ENCODE data around the gene IFRD2. TPM values are rescaled to one million over a fixed set of nuclear protein-coding genes. Genes with fewer than 3 reads are reported as not detected.
A peak's percentile ranks its signal among the peaks of the same experiment; 100 is the strongest.
"Not testable (repeated sequence)": the region's sequence is repeated elsewhere in the genome, so short reads cannot be mapped to it uniquely, and the experiment has no call there.

The IFRD2 gene
- total RNA-seq, 1 experiment from 2014 or later = 98.8 TPM

- Histone ChIP-seq H3K4me3 (no peak overlapping the region), H3K36me3 (peaks cover 24% of the 10 kb centered on the region), H3K27me3 (no peaks in the 10 kb centered on the region), H3K4me1 (no peaks in the 10 kb centered on the region; the same call in 1 of the 2 replicates), H3K27ac (no peak overlapping the region), H3K9me3 (replicated peaks) (no peaks in the 10 kb centered on the region)
- DNase-seq = no peak
These were observed 3.7 kb downstream of the IFRD2 start for GRCh38 chr3:50288387-50289007.

GRCh38 chr3:50287262-50287661, 5.0 kb downstream of the IFRD2 start:
- Histone ChIP-seq H3K4me1 (no peaks in the 10 kb centered on the region), H3K27me3 (no peaks in the 10 kb centered on the region), H3K9me3 (replicated peaks) (no peaks in the 10 kb centered on the region), H3K27ac (no peak overlapping the region), H3K36me3 (peaks cover 24% of the 10 kb centered on the region), H3K4me3 (no peak overlapping the region)
- DNase-seq = no peak

GRCh38 chr3:50286322-50287227, 5.7 kb downstream of the IFRD2 start:
- H3K36me3 ChIP-seq = peaks cover 24% of the 10 kb centered on the region
- H3K27ac ChIP-seq = no peak overlapping the region
- H3K4me1 ChIP-seq = no peaks in the 10 kb centered on the region
- no peak for DNase-seq
- H3K9me3 ChIP-seq (replicated peaks) = no peaks in the 10 kb centered on the region
- no peaks in the 10 kb centered on the region for H3K27me3 ChIP-seq
- H3K4me3 ChIP-seq = no peak overlapping the region

- H3K4me1 ChIP-seq, H3K4me3 ChIP-seq: not testable (repeated sequence)
These were observed 8.1 kb downstream of the IFRD2 start for GRCh38 chr3:50284121-50284520.

GRCh38 chr3:50279255-50280016, 12.8 kb downstream of the IFRD2 start:
- Histone ChIP-seq H3K27ac (no peak overlapping the region), H3K4me3 (no peak overlapping the region), H3K9me3 (replicated peaks) (no peaks in the 10 kb centered on the region), H3K27me3 (no peaks in the 10 kb centered on the region), H3K36me3 (no peaks in the 10 kb centered on the region), H3K4me1 (no peaks in the 10 kb centered on the region)
- no peak for DNase-seq

More at GRCh38 chr3:50284121-50284520, 8.1 kb downstream of the IFRD2 start:
- peaks cover 12% of the 10 kb centered on the region; the same call in 1 of the 2 replicates for H3K36me3 ChIP-seq
- H3K9me3 ChIP-seq (replicated peaks); H3K27ac ChIP-seq; H3K27me3 ChIP-seq; DNase-seq: not testable (repeated sequence)

- Histone ChIP-seq H3K9me3 (replicated peaks) (no peaks in the 10 kb centered on the region), H3K27me3 (no peaks in the 10 kb centered on the region), H3K36me3 (no peaks in the 10 kb centered on the region), H3K27ac (no peak within 1 kb of the TSS), H3K4me3 (no peak within 1 kb of the TSS), H3K4me1 (no peaks in the 10 kb centered on the region)
- no peak for DNase-seq
These were observed 13.4 kb downstream of the IFRD2 start, which contains the start of gene LSMEM2 for GRCh38 chr3:50278880-50279224. Gene LSMEM2, plus strand, starts transcription at chr3:50279087. Its CDS starts 27 bp downstream, at chr3:50279114.

GRCh38 chr3:50278123-50278879, 13.9 kb downstream of the IFRD2 start:
- Histone ChIP-seq H3K27ac (no peak overlapping the region), H3K4me3 (no peak overlapping the region), H3K27me3 (no peaks in the 10 kb centered on the region), H3K9me3 (replicated peaks) (no peaks in the 10 kb centered on the region), H3K4me1 (no peaks in the 10 kb centered on the region), H3K36me3 (no peaks in the 10 kb centered on the region)
- DNase-seq = no peak

GRCh38 chr3:50276762-50277101, 15.5 kb downstream of the IFRD2 start:
- Histone ChIP-seq H3K27ac (no peak overlapping the region), H3K27me3 (no peaks in the 10 kb centered on the region), H3K4me3 (no peak overlapping the region), H3K4me1 (no peaks in the 10 kb centered on the region), H3K9me3 (replicated peaks) (no peaks in the 10 kb centered on the region), H3K36me3 (no peaks in the 10 kb centered on the region)
- no peak for DNase-seq

GRCh38 chr3:50275996-50276761, 16.1 kb downstream of the IFRD2 start:
- DNase-seq = no peak
- no peaks in the 10 kb centered on the region for H3K36me3 ChIP-seq
- no peaks in the 10 kb centered on the region for H3K27me3 ChIP-seq
- no peaks in the 10 kb centered on the region for H3K4me1 ChIP-seq
- no peak overlapping the region for H3K4me3 ChIP-seq
- H3K9me3 ChIP-seq (replicated peaks) = no peaks in the 10 kb centered on the region
- no peak overlapping the region for H3K27ac ChIP-seq

GRCh38 chr3:50275141-50275995, 16.9 kb downstream of the IFRD2 start:
- Histone ChIP-seq H3K4me1 (no peaks in the 10 kb centered on the region; the same call in 1 of the 2 replicates), H3K4me3 (no peak overlapping the region), H3K27ac (no peak overlapping the region), H3K27me3 (no peaks in the 10 kb centered on the region), H3K36me3 (no peaks in the 10 kb centered on the region), H3K9me3 (replicated peaks) (no peaks in the 10 kb centered on the region)
- no peak for DNase-seq

- H3K27ac ChIP-seq = no peak overlapping the region
- DNase-seq = peak; percentile 45 to 62
- H3K4me1 ChIP-seq = peaks cover 8% of the 10 kb centered on the region; the same call in 1 of the 2 replicates
- no peak overlapping the region for H3K4me3 ChIP-seq
- H3K27me3 ChIP-seq = no peaks in the 10 kb centered on the region
- no peaks in the 10 kb centered on the region for H3K9me3 ChIP-seq (replicated peaks)
- no peaks in the 10 kb centered on the region for H3K36me3 ChIP-seq
These were observed 17.7 kb downstream of the IFRD2 start for GRCh38 chr3:50274371-50275104.

GRCh38 chr3:50273689-50274065, 18.6 kb downstream of the IFRD2 start:
- no peak for DNase-seq

More at GRCh38 chr3:50273689-50274065, 18.6 kb downstream of the IFRD2 start:
- Histone ChIP-seq H3K4me1 (peaks cover 17% of the 10 kb centered on the region), H3K4me3 (no peak overlapping the region), H3K27me3 (no peaks in the 10 kb centered on the region), H3K27ac (no peak overlapping the region), H3K36me3 (no peaks in the 10 kb centered on the region), H3K9me3 (replicated peaks) (no peaks in the 10 kb centered on the region)
